H1 (cell line): ENCODE data around the gene SLC30A7. TPM values are rescaled to one million over a fixed set of nuclear protein-coding genes. Genes with fewer than 3 reads are reported as not detected.

Experiments used
- CTCF ChIA-PET: fragments of 300-600 bp; sonication (Branson Sonifier 250); formaldehyde crosslinking; loops from one replicate; lab custom pipeline; 2021; ENCODE audit not compliant: partially characterized antibody; lab: Charles Lee
- POLR2A ChIA-PET: fragments of 300-600 bp; sonication (Branson Sonifier 250); formaldehyde crosslinking; loops from one replicate; lab custom pipeline; 2021; ENCODE audit warnings: inconsistent platforms; ENCODE audit not compliant: partially characterized antibody; lab: Charles Lee
- DNase-seq, 2 experiments: peaks; one replicate each; pipeline versions ENCODE4 v3.0.0 to v3.0.0-alpha.2; 2010 to 2022; ENCODE audit warnings: low spot score in 2 of 2, low read depth in 1 of 2, mixed read lengths in 1 of 2
- FAIRE-seq: peaks from 2 replicates; lab custom pipeline; 2011; peaks lifted over from hg19 to GRCh38; lab: Jason Lieb, UNC
- H2AFZ ChIP-seq: 2 replicates; pipeline ENCODE4 v1.8.1; 2012; ENCODE audit warnings: low read length, inconsistent platforms
- H2AK5ac ChIP-seq: 2 replicates; pipeline ENCODE4 v1.6.1; 2013; ENCODE audit warnings: low read depth, low read length
- H2BK120ac ChIP-seq: replicated peaks from 2 replicates; pipeline ENCODE3; 2013; ENCODE audit warnings: low read depth, low read length, inconsistent platforms
- H2BK12ac ChIP-seq: 2 replicates; pipeline ENCODE4 v1.6.1; 2013; ENCODE audit warnings: low read depth, low read length
- H2BK15ac ChIP-seq: 2 replicates; pipeline ENCODE4 v1.6.1; 2013; ENCODE audit warnings: low read length
- H2BK20ac ChIP-seq: 2 replicates; pipeline ENCODE4 v1.6.1; 2013; ENCODE audit warnings: low read length
- H2BK5ac ChIP-seq: 2 replicates; pipeline ENCODE4 v1.6.1; 2013; ENCODE audit warnings: low read depth, low read length
- H3K14ac ChIP-seq: 2 replicates; pipeline ENCODE4 v1.6.1; 2013; ENCODE audit warnings: inconsistent platforms; ENCODE audit not compliant: insufficient read length
- H3K18ac ChIP-seq: 2 replicates; pipeline ENCODE4 v1.6.1; 2013; ENCODE audit warnings: low read length; ENCODE audit errors: extremely low read depth
- H3K23ac ChIP-seq: 2 replicates; pipeline ENCODE4 v1.6.1; 2013; ENCODE audit warnings: inconsistent platforms; ENCODE audit not compliant: insufficient read length
- H3K23me2 ChIP-seq: 2 replicates; pipeline ENCODE4 v1.6.1; 2013; ENCODE audit warnings: low read depth, low read length
- H3K27ac ChIP-seq: 2 replicates; pipeline ENCODE4 v1.6.1; 2011; ENCODE audit warnings: low read depth, low read length, inconsistent platforms
- H3K27me3 ChIP-seq, 4 experiments: replicated peaks in 1 of 4; 1 replicate in 1 of 4; 2 replicates in 3 of 4; pipeline versions ENCODE4 v1.6.1 to v1.8.1; 2011 to 2013; ENCODE audit warnings: low read length in 3 of 4, mild to moderate bottlenecking in 3 of 4, inconsistent platforms in 2 of 4, mixed read lengths in 2 of 4, moderate library complexity in 1 of 4; ENCODE audit not compliant: control insufficient read depth in 3 of 4, insufficient read depth in 3 of 4; ENCODE audit errors: extremely low read depth in 1 of 4
- H3K36me3 ChIP-seq, 4 experiments: 2 replicates each; pipeline versions ENCODE4 v1.6.1 to v1.8.1; 2011 to 2013; ENCODE audit warnings: mild to moderate bottlenecking in 4 of 4, low read length in 3 of 4, moderate library complexity in 2 of 4, control low read depth in 1 of 4, inconsistent platforms in 1 of 4; ENCODE audit not compliant: insufficient read depth in 4 of 4, control insufficient read depth in 2 of 4
- H3K4ac ChIP-seq: replicated peaks from 2 replicates; pipeline ENCODE3; 2013; ENCODE audit warnings: low read length, low read depth, mixed read lengths, inconsistent platforms; ENCODE audit not compliant: insufficient read length
- H3K4me1 ChIP-seq, 4 experiments: replicated peaks in 1 of 4; 1 replicate in 1 of 4; 2 replicates in 3 of 4; pipeline versions ENCODE4 v1.6.1 to v1.8.1; 2011 to 2013; ENCODE audit warnings: low read length in 3 of 4, inconsistent platforms in 2 of 4, mixed read lengths in 1 of 4; ENCODE audit not compliant: insufficient read depth in 4 of 4, control insufficient read depth in 3 of 4
- H3K4me2 ChIP-seq, 2 experiments: 2 replicates each; pipeline versions ENCODE4 v1.6.1 to v1.8.1; 2011 to 2013; ENCODE audit warnings: low read depth in 2 of 2, low read length in 2 of 2, control low read depth in 1 of 2, inconsistent platforms in 1 of 2, mild to moderate bottlenecking in 1 of 2; ENCODE audit not compliant: insufficient read depth in 1 of 2
- H3K4me3 ChIP-seq, 4 experiments: fragments of 200-600, 300-600 bp in 1 of 4; sonication (generic), shearing (Covaris generic), sonication (Bioruptor Twin) in 1 of 4; 2 replicates each; pipeline versions ENCODE4 v1.5.1 to v1.8.1; 2011 to 2016; ENCODE audit warnings: low read length in 4 of 4, low read depth in 3 of 4, control low read depth in 2 of 4, inconsistent platforms in 2 of 4, mild to moderate bottlenecking in 2 of 4, mixed read lengths in 1 of 4, moderate library complexity in 1 of 4; ENCODE audit not compliant: insufficient read depth in 2 of 4; ENCODE audit errors: extremely low read depth in 1 of 4
- H3K56ac ChIP-seq: replicated peaks from 2 replicates; pipeline ENCODE3; 2013; ENCODE audit warnings: low read depth, mild to moderate bottlenecking, mixed read lengths, low read length, inconsistent platforms; ENCODE audit not compliant: insufficient read length
- H3K79me1 ChIP-seq: 2 replicates; pipeline ENCODE4 v1.6.1; 2013; ENCODE audit warnings: low read depth, low read length, control low read depth
- H3K79me2 ChIP-seq, 2 experiments: 2 replicates each; pipeline versions ENCODE4 v1.6.1 to v1.8.1; 2012 to 2013; ENCODE audit warnings: low read length in 2 of 2, mild to moderate bottlenecking in 2 of 2, inconsistent platforms in 1 of 2; ENCODE audit not compliant: insufficient read depth in 2 of 2, control insufficient read depth in 1 of 2
- H3K9ac ChIP-seq, 4 experiments: replicated peaks in 1 of 4; 1 replicate in 1 of 4; 2 replicates in 3 of 4; pipeline versions ENCODE4 v1.6.1 to v1.8.1; 2011 to 2013; ENCODE audit warnings: low read depth in 3 of 4, low read length in 3 of 4, control low read depth in 2 of 4, mild to moderate bottlenecking in 2 of 4, moderate library complexity in 2 of 4, inconsistent platforms in 1 of 4; ENCODE audit errors: extremely low read depth in 1 of 4
- H3K9me3 ChIP-seq, 2 experiments: 2 replicates each; pipeline versions ENCODE4 v1.6.1 to v1.8.1; 2012 to 2013; ENCODE audit warnings: mild to moderate bottlenecking in 2 of 2, moderate library complexity in 2 of 2, control low read depth in 1 of 2, inconsistent platforms in 1 of 2, low read depth in 1 of 2, low read length in 1 of 2, mixed read lengths in 1 of 2; ENCODE audit not compliant: insufficient read depth in 2 of 2
- H4K20me1 ChIP-seq, 2 experiments: replicated peaks in 1 of 2; 2 replicates each; pipeline versions ENCODE3 to v1.8.1; 2011 to 2013; ENCODE audit warnings: inconsistent platforms in 2 of 2, low read length in 2 of 2, mild to moderate bottlenecking in 1 of 2; ENCODE audit not compliant: insufficient read depth in 2 of 2, control insufficient read depth in 1 of 2
- H4K5ac ChIP-seq: 2 replicates; pipeline ENCODE4 v1.6.1; 2013; ENCODE audit warnings: low read length, low read depth, mixed read lengths, inconsistent platforms; ENCODE audit not compliant: insufficient read length
- H4K8ac ChIP-seq: 2 replicates; pipeline ENCODE4 v1.8.0; 2013; ENCODE audit warnings: mild to moderate bottlenecking, moderate library complexity, low read length, inconsistent platforms; ENCODE audit not compliant: insufficient read depth; ENCODE audit errors: extremely low read depth
- H4K91ac ChIP-seq: replicated peaks from 2 replicates; pipeline ENCODE3; 2013; ENCODE audit warnings: low read length, mixed read lengths, inconsistent platforms; ENCODE audit not compliant: insufficient read length
- ASH2L ChIP-seq: fragments of 200-600, 300-600 bp; sonication (generic); IDR thresholded peaks from one replicate; pipeline ENCODE4 v1.7.1; 2017; ENCODE audit warnings: low read length
- CEBPB ChIP-seq: IDR thresholded peaks from 2 replicates; pipeline ENCODE4 v1.6.1; 2012; ENCODE audit warnings: low read depth, low read length
- CHD1 ChIP-seq: IDR thresholded peaks from 2 replicates; pipeline ENCODE4 v1.6.1; 2012; ENCODE audit warnings: low read depth, low read length, improper control_type of control experiment
- EP300 ChIP-seq, 2 experiments: IDR thresholded peaks; 1 replicate in 1 of 2; 2 replicates in 1 of 2; pipeline ENCODE4 v1.6.1; 2011 to 2012; ENCODE audit warnings: low read depth in 2 of 2, low read length in 2 of 2, mild to moderate bottlenecking in 2 of 2, borderline replicate concordance in 1 of 2, inconsistent platforms in 1 of 2, moderate library complexity in 1 of 2
- HDAC2 ChIP-seq, 2 experiments: fragments of 300-600 bp in 1 of 2; sonication (generic) in 1 of 2; IDR thresholded peaks; 2 replicates each; pipeline ENCODE4 v1.6.1; 2011 to 2012; ENCODE audit warnings: low read depth in 2 of 2, low read length in 2 of 2, mild to moderate bottlenecking in 2 of 2, moderate library complexity in 2 of 2, borderline replicate concordance in 1 of 2, inconsistent platforms in 1 of 2
- JUN ChIP-seq: IDR thresholded peaks from 2 replicates; pipeline ENCODE4 v1.6.1; 2011; ENCODE audit warnings: low read depth, mild to moderate bottlenecking, improper control_type of control experiment, low read length
- KDM4A ChIP-seq: IDR thresholded peaks from one replicate; pipeline ENCODE4 v1.7.1; 2012; ENCODE audit warnings: low read depth, mild to moderate bottlenecking, moderate library complexity, low read length, inconsistent platforms; ENCODE audit not compliant: severe bottlenecking
- MAFK ChIP-seq: IDR thresholded peaks from 2 replicates; pipeline ENCODE4 v1.6.1; 2012; ENCODE audit warnings: low read depth, mild to moderate bottlenecking, improper control_type of control experiment, low read length
- POLR2AphosphoS5 ChIP-seq: IDR thresholded peaks from 2 replicates; pipeline ENCODE4 v1.6.1; 2011; ENCODE audit warnings: low read depth, low read length
- POU5F1 ChIP-seq: IDR thresholded peaks from 2 replicates; pipeline ENCODE4 v1.6.1; 2011; ENCODE audit warnings: low read depth, mild to moderate bottlenecking, low read length, moderate library complexity
- RBBP5 ChIP-seq: IDR thresholded peaks from 2 replicates; pipeline ENCODE4 v1.7.1; 2012; ENCODE audit warnings: low read depth, mild to moderate bottlenecking, inconsistent platforms, low read length, moderate library complexity, borderline replicate concordance
- SP2 ChIP-seq: IDR thresholded peaks from 2 replicates; pipeline ENCODE4 v1.6.1; 2012; ENCODE audit warnings: mild to moderate bottlenecking, low read length, inconsistent platforms
- SUZ12 ChIP-seq: fragments of 200-600 bp; sonication (generic); IDR thresholded peaks from 2 replicates; pipeline ENCODE4 v1.6.1; 2012; ENCODE audit warnings: mild to moderate bottlenecking, inconsistent platforms, low read length, moderate library complexity, mixed read lengths
- WGBS, 2 experiments: shearing (Covaris generic) in 1 of 2; methylation state at CpG; one replicate each; pipeline versions ENCODE4 v1.1.6 to v1.1.7; 2013 to 2015; ENCODE audit warnings: low lambda C conversion rate in 2 of 2, mixed read lengths in 2 of 2, inconsistent platforms in 1 of 2, low coverage in 1 of 2, missing lambda C conversion rate in 1 of 2; ENCODE audit not compliant: insufficient replicate concordance in 2 of 2, insufficient coverage in 1 of 2, insufficient read length in 1 of 2; ENCODE audit errors: extremely low coverage in 1 of 2, missing lambda C conversion rate in 1 of 2; 5-methylcytosine and 5-hydroxymethylcytosine counted together
- polyA plus RNA-seq, 7 experiments: library from polyadenylated mRNA; depleted of rRNA in 3 of 7; stranded (reverse) in 5 of 7; unstranded in 2 of 7; fragments of >200 nt in 5 of 7; fragments of 200-250 nt in 2 of 7; gene quantifications; 1 replicate in 5 of 7; 2 replicates in 1 of 7; 4 replicates in 1 of 7; pipeline versions ENCODE4 v1.2.1 to v1.2.3, GENCODE V29; 2011 to 2013; ENCODE audit warnings: missing spikeins in 2 of 7, mixed read lengths in 2 of 7
- total RNA-seq: library from RNA; stranded (reverse); fragmentation: NEBNext Ultra II Directional; extraction: Animal tissue kit (Norgen Biotek cat#: 25700); gene quantifications from 2 replicates; pipeline ENCODE4 v1.2.1, GENCODE V29; 2021

The SLC30A7 gene
- total and polyA plus RNA-seq, 2 of the 8 experiments (the other 6 are each of a cell fraction or from before 2014, with no cell fraction given): 5.5 to 22.1 TPM

- no peaks in the 10 kb centered on the region for H3K27me3 ChIP-seq
- H3K4me3 ChIP-seq: no peak overlapping the region
- no peak overlapping the region for H3K27ac ChIP-seq
- H3K36me3 ChIP-seq: peaks cover 0 to 14% (median 7%) of the 10 kb centered on the region in 4 experiments; a peak in 5 of 8 replicates
- H3K18ac ChIP-seq: no peak overlapping the region
- no peak overlapping the region for H2BK15ac ChIP-seq
- no peak for FAIRE-seq
- no peak overlapping the region for H3K9ac ChIP-seq
- no peaks in the 10 kb centered on the region for H3K79me1 ChIP-seq
- TF ChIP-seq ASH2L (no peak), EP300 (IDR thresholded peaks at IDR 0.05; ENCODE audit: borderline replicate concordance in 1 of 2, low read depth in 2 of 2, low read length in 2 of 2) (no peak), POU5F1 (no peak), RBBP5 (no peak), MAFK (no peak), CHD1 (no peak), CEBPB (no peak), SUZ12 (no peak), JUN (no peak), KDM4A (no peak), HDAC2 (IDR thresholded peaks at IDR 0.05; ENCODE audit: borderline replicate concordance in 1 of 2, low read depth in 2 of 2, low read length in 2 of 2) (no peak), POLR2AphosphoS5 (no peak), SP2 (no peak)
- CTCF ChIA-PET: interaction anchor here (1.0 to 1.3 kb wide), 2 partner anchors 284 to 285 kb away, joined by 4 to 6 read pairs; no protein-coding TSS in a partner anchor
- no peak overlapping the region for H2BK20ac ChIP-seq
- H3K23me2 ChIP-seq: no peaks in the 10 kb centered on the region
- H2BK12ac ChIP-seq: no peak overlapping the region
- no peak overlapping the region for H4K91ac ChIP-seq
- no peak overlapping the region for H4K8ac ChIP-seq
- 86% methylated on average over 1 of the region's 1 CpG; no CpG with 5 or more reads in 1 of the 2 experiments for WGBS, 2 experiments
- H3K4me1 ChIP-seq: peaks cover 0 to 4% (median 0%) of the 10 kb centered on the region in 4 experiments; a peak in 1 of 7 replicates
- H2BK120ac ChIP-seq: no peak overlapping the region
- no peak overlapping the region for H3K56ac ChIP-seq
- H3K4ac ChIP-seq: no peak overlapping the region
- H3K14ac ChIP-seq: no peak overlapping the region
- H4K5ac ChIP-seq: no peak overlapping the region
- H2AK5ac ChIP-seq: no peak overlapping the region
- H2BK5ac ChIP-seq: no peak overlapping the region
- H3K4me2 ChIP-seq: no peak overlapping the region
- H3K23ac ChIP-seq: no peak overlapping the region
- no peak overlapping the region for H2AFZ ChIP-seq
- no peaks in the 10 kb centered on the region for H3K9me3 ChIP-seq
- no peaks in the 10 kb centered on the region for H4K20me1 ChIP-seq
- POLR2A ChIA-PET: no interaction called here
- no peaks in the 10 kb centered on the region for H3K79me2 ChIP-seq
- no peak for DNase-seq
Measured at GRCh38 chr1:101004061-101004460, 108.2 kb downstream of the SLC30A7 start.
